Coronary artery (tissue), 2 donors: ENCODE data around the gene ANKRD23.

Experiments used
- DNase-seq: peaks from one replicate; pipeline ENCODE4 v3.0.0-alpha.2; 2017; ENCODE audit warnings: low spot score
- H3K27ac ChIP-seq, 2 donors: fragments of 200-600 bp; sonication (generic); one replicate each; pipeline ENCODE4 v1.5.1; 2016 to 2019
- H3K4me3 ChIP-seq: fragments of 200-600 bp; sonication (generic); 2 replicates; pipeline ENCODE4 v1.5.1; 2016; ENCODE audit warnings: mild to moderate bottlenecking, moderate library complexity
- TF ChIP-seq, protein P1 (sequence below): fragments of 200-600 bp; sonication (generic); IDR thresholded peaks from one replicate; pipeline ENCODE4 v1.5.1; 2019; ENCODE audit warnings: antibody characterized with exemption

The ANKRD23 gene

DNA sequence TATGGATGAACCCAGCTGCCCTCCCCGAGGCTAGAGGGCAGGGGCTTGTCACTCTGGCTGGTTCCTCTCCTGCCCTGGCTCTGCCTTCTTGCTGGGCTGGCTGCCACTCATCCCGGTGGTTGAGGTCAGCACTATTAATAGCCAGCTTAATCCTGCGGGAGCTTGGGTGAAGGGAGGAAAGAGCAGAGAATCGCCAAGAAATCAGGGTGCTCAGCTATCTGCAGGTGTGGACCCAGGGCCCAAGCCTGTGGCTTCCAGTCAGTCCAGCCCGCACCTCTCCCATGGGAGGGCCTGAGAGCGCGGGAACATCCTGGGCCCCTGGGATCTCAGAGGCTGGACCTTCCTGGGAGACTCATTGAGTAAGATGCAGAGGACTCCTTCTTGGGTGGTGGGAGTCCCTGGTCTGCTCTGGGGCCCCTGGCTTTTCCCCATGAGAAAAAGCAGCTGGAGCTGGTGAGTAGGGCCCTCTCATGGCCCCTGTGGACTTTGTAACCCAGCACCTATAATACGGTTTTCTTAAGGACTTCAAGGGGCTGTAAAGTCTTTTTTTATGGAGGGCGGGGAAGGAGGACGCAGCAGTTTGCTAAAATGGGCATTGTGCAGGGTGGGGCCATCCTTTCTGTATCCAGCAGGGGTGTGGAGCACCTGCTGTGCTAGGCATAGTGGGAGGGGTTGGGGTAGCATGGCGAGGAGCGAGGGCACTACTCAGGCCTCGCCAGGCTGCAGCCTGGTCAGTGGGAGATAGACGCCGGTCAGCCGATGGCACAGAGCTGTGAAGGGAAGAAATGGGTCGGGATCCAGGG, 55.2 kb downstream of the ANKRD23 start:
- no peak for DNase-seq
- TF ChIP-seq, protein P1, sequence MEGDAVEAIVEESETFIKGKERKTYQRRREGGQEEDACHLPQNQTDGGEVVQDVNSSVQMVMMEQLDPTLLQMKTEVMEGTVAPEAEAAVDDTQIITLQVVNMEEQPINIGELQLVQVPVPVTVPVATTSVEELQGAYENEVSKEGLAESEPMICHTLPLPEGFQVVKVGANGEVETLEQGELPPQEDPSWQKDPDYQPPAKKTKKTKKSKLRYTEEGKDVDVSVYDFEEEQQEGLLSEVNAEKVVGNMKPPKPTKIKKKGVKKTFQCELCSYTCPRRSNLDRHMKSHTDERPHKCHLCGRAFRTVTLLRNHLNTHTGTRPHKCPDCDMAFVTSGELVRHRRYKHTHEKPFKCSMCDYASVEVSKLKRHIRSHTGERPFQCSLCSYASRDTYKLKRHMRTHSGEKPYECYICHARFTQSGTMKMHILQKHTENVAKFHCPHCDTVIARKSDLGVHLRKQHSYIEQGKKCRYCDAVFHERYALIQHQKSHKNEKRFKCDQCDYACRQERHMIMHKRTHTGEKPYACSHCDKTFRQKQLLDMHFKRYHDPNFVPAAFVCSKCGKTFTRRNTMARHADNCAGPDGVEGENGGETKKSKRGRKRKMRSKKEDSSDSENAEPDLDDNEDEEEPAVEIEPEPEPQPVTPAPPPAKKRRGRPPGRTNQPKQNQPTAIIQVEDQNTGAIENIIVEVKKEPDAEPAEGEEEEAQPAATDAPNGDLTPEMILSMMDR = no peak

More for the DNA sequence above, 55.2 kb downstream of the ANKRD23 start:
- Histone ChIP-seq H3K27ac (peak overlapping the region; percentile 46 to 63), H3K4me3 (no peak overlapping the region)
